WTC11 (cell line): ENCODE results near the gene SMIM3.

ENCODE experiments used
- E2F4 ChIP-seq: sonication (generic); formaldehyde crosslinking; IDR thresholded peaks from 2 replicates; pipeline ENCODE4 v1.8.1; 2022; ENCODE audit warnings: low read depth, mild to moderate bottlenecking, moderate library complexity, missing genetic modification reagents, borderline replicate concordance
- FOXP4 ChIP-seq: sonication (generic); formaldehyde crosslinking; IDR thresholded peaks from 2 replicates; pipeline ENCODE4 v1.8.0; 2022; ENCODE audit warnings: mild to moderate bottlenecking, missing genetic modification reagents
- NR3C1 ChIP-seq: sonication (generic); formaldehyde crosslinking; conservative IDR thresholded peaks from 2 replicates; pipeline ENCODE4 v1.8.1; 2023; ENCODE audit warnings: low read depth, mild to moderate bottlenecking, missing genetic modification reagents
- PREB ChIP-seq: sonication (generic); formaldehyde crosslinking; IDR thresholded peaks from 2 replicates; pipeline ENCODE4 v1.8.1; 2022; ENCODE audit warnings: mild to moderate bottlenecking, missing genetic modification reagents, moderate library complexity, borderline replicate concordance
- USF2 ChIP-seq: sonication (generic); formaldehyde crosslinking; IDR thresholded peaks from 2 replicates; pipeline ENCODE4 v1.8.1; 2023; ENCODE audit warnings: mild to moderate bottlenecking, missing genetic modification reagents, moderate library complexity

- TF ChIP-seq E2F4 (CRISPR knock-in tag): no peak
- TF ChIP-seq FOXP4: no peak
- no peak for TF ChIP-seq PREB (CRISPR knock-in tag)
- TF ChIP-seq USF2 (CRISPR knock-in tag): no peak
- TF ChIP-seq NR3C1 (CRISPR knock-in tag): no peak
These were observed 13.0 kb downstream of the SMIM3 start for GRCh38 chr5:150791536-150791935.
